Inflammatory macrophage (primary cell): ENCODE data around the gene EXOSC6.
"Not testable (repeated sequence)": the region's sequence is repeated elsewhere in the genome, so short reads cannot be mapped to it uniquely, and the experiment has no call there.

Source experiments
- DNase-seq, 2 donors: peaks; one replicate each; pipeline ENCODE4 v3.0.0-alpha.2; 2020 to 2022

The EXOSC6 gene

DNA sequence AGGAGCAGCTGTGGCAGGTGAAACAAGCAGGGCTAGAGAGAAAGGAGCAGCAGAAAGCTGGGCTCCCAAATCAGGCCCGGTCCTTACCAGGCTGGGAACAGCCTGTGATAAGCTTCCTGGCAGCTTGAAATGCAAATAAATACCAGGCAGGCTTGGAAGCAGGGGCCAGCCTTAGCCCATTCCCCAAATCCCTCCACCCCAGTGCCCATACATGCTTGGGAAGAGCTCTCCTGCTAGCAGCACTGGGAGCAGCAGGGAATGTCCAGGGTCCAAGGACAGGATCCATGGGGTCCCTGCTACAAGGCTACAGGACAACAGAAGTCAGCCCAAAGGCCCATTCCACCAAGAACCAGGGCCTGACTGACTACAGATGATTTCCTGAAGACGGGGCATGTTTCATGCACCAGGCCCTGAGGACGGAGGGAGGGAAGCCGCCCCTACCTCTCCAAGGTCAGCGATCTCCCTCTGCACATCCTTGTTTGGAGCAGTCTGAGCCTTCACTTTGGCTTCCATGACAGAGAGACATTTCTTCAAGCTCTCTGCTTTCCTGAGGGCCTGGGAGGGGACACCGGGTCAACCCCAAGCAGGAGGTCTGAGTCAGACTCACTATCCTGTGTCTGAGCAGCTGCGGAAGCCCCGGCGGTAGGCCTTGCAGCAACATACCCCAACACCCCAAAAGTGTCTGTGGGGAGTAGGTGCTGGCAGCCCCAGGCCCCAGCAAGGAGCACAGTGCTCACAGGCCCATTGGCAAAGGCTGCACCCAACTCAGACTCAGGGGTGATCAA, 2.6 kb upstream of the EXOSC6 start:
- DNase-seq, result no peak

DNA sequence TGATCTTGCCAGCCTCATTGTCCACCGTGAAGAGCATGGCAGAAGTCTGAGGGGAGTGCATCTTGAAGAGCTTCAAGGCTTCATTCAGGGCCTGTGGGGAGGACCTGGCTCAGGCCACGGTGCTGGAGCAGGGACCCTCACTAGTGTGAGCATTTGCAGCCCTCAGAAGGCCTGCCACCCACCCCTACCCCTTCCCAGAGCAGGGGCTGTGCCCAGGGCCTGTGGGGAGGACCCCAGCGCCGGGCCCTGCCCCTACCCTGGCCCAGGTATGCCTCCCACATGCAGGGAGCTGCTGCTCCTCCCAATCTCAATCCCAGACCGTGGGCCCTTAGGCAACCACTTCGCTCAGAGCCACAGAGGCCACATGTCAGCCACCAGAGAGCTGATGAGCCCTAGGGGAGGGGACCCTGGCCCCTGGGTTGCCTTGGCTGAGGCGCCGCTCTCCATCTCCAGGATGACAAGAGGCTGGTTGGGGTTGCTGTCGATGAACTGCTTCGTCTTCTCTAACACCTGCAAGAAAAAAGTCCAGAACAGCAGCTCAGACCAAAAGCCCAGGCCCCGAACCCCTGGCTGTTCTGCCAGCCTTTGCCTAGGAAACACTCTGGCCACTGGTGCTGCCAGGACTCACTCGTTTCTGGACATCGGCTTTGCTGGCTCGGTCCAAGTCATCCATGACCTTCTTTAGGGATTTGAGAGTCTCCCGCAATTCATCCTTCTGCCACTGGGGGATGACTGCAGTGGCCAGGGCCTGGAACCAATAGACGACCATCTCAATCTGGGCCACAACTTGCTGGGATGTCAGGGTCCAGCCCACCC, 1.8 kb upstream of the EXOSC6 start:
- peak; percentile 28 to 52 for DNase-seq

DNA sequence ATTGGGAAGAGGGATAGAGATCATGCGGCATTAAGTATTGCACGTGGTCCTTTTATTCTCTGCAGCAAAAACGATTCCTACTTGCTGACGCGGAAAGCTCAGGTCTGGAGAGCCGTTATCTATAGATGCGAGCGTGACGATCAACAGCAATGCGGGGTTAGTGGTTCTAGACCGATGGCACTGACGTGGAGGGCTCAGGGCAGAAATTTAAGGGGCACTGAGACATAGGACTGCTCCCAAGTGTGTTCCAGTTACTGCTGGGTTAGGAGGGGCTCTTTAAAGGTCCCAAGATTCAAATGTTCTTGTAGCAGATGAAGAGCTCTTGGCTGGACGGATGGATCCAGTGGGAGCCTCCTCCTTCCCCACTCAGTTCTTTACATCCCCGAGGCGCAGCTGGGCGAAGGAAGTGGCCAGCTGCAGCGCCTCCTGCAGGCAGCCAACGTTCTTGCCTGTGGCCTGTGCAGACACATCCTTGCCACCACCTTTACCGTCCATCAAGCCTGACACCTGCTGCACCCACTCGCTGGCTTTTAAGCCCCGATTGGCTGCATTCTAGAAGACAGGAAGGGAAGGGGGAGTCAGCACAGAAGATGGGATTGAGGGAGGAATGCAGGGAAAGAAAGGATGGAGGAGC, 732 bp upstream of the EXOSC6 start:
- DNase-seq, result peak in 1 of 2 donors; percentile 15

DNA sequence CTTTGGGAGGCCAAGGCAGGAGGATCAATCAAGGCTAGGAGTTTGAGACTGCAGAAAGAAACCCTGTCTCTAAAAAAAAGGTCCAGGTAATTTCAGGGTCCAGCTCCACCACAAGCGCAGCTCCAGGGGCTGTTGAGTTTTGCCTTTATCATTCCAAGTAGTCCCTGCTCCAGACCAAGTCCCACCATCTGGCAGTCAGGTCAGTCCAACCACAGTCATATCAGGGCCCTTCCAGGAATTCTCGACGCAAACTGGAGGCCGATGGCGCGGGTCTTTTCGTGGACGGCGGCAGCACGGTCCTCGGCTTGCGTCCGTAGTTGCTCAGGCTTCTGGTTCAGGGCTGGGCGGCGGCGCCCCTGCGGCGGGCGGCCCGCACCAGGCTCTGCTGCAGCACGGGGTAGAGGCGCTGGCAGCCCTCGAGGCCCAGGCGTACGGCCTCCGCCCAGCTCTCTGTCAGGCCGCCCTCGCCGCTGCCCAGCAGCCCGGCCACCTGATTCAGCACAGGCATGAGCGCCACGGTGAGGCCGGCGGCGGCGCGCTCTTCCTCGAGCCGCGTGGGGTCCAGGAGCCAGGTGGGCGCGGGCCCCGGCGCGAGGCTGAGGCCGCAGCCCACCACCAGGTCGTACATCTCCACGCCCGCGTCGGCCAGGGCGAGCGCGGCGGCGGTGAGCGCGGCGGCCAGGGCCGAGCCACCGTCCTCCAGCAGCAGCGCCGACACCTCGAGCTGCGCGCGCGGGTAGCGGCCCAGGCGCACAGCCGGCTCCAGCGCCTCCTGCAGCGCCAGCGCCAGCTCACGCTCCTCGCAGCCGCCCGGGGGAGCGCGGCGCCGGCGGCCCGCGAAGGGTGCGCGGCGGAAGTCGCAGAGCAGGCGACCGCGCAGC, 752 bp downstream of the EXOSC6 start:
- DNase-seq, result peak; percentile 14 to 53

DNA sequence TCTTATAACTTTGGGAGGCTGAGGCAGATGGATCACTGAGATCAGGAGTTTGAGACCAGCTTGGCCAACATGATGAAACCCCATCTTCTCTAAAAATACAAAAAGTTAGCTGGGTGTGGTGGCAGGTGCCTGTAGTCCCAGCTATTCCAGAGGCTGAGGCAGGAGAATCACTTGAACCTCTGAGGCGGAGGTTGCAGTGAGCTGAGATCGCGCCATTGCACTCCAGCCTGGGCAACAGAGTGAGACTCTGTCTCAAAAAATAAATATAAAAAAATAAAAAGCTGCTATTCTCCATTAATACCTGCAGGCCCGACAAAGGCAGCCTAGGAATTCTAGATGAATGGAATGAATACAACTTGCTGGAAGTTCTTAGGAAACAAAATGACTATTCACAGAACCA, 2.0 kb downstream of the EXOSC6 start:
- DNase-seq, result not testable (repeated sequence)

DNA sequence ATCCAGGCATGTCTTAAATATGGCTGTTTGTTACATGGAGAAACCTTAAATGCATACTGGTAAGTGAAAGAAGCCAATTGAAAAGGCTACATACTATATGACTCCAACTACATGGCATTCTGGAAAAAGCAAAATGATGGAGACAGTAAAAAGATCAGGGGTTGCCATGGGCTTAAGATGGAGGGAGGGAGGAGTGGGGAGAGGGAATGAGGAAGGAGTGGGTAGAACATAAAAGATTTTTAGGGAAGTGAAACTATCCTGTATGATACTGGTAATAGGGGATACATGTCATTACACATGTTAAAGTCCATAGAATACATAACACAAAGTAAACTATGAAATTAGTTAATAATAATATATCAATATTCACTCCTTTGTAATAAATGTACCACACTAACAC, 13.0 kb downstream of the EXOSC6 start:
- DNase-seq, result peak; percentile 27 to 31

DNA sequence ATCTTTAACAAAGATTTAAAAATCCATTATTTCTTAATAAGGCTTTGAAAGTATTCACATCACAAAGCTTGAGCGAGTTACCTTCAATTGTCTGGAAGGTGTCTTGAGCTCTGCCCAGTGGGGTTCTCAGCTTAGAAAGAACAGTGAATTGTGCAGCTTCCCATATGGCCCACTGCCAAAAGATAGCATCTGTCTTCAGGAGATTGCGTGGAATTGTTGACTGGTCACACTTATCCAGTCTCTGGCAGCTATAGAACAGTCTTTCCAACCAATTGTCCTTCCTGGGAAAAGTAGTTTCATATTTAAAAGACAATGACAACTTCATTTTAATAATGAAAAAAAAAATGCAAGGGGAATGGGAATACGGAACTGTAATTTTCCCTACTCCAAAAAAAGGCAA, 19.9 kb downstream of the EXOSC6 start:
- not testable (repeated sequence) for DNase-seq

DNA sequence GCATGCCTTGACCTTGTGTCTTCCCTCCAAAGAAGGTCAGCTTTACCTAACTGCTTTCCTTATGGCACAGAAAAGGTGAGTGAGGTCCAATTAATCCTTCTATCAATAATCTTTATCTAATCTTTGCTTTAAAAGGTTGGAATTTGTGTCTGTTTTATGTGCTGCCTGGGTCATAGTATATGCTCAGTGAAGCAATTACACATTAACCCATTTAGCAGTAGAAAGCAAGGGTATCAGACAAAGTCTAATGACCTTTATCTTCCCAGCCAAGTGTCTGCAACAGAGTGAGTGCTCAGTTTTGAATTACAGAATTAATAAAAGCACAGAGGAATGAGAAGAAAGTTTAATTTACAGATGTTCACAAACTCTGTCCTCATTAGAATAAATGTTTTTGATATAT, 25.7 kb downstream of the EXOSC6 start:
- not testable (repeated sequence) for DNase-seq

DNA sequence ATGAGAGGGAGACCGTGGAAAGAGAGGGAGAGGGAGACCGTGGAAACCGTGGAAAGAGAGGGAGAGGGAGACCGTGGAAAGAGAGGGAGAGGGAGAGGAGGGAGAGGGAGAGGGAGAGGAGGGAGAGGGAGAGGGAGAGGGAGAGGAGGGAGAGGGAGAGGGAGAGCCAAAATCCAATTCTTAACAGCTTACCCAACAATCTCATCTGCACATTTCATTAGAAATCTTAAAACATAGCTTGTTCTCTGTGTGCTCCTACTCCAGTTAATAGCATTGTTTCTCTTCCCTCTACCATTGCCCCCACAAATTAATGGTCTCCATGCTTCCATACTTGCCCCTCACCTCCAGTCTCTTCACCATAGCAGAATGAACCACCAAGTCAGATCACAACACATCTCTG, 26.3 kb downstream of the EXOSC6 start:
- not testable (repeated sequence) for DNase-seq

DNA sequence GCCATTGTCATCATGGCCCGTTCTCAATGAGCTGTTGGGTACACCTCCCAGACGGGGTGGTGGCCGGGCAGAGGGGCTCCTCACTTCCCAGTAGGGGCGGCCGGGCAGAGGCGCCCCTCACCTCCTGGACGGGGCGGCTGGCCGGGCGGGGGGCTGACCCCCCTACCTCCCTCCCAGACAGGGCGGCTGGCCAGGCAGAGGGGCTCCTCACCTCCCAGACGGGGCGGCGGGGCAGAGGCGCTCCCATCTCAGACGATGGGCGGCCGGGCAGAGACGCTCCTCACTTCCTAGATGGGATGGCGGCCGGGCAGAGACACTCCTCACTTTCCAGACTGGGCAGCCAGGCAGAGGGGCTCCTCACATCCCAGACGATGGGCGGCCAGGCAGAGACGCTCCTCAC, 27.1 kb downstream of the EXOSC6 start:
- DNase-seq, result not testable (repeated sequence)

DNA sequence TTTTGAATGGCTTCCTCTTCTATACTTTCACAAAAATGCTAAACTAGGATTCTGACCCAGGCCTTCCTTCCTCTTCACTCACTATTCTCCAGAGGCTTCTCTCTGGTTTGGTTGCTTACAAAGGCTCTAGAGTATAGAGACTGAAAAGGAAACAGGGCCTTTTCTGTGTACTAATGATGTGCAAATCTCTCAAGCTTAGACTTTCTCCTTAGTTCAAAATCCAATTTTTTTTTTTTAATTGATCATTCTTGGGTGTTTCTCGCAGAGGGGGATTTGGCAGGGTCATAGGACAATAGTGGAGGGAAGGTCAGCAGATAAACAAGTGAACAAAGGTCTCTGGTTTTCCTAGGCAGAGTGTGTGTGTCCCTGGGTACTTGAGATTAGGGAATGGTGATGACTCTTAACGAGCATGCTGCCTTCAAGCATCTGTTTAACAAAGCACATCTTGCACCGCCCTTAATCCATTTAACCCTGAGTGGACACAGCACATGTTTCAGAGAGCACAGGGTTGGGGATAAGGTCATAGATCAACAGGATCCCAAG, 27.7 kb downstream of the EXOSC6 start:
- not testable (repeated sequence) for DNase-seq

DNA sequence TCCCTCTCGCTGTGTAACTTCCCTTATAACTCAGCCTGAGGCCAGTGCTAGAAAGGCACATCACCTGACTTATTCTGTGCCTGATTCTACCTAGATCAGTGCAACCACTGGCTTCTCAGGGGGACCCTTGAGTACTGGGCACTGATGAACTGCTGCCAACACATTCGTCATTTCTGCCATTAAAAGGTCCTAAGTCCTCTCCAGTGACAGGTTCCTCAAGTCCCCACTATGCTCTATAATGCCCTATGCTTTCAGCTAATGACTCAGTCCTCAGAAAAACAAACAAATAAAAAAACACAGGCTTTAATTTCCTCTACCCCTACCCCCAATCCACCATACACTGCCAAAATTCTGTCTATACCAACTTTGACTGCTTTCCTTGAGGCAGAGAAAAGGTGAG, 28.5 kb downstream of the EXOSC6 start:
- not testable (repeated sequence) for DNase-seq

DNA sequence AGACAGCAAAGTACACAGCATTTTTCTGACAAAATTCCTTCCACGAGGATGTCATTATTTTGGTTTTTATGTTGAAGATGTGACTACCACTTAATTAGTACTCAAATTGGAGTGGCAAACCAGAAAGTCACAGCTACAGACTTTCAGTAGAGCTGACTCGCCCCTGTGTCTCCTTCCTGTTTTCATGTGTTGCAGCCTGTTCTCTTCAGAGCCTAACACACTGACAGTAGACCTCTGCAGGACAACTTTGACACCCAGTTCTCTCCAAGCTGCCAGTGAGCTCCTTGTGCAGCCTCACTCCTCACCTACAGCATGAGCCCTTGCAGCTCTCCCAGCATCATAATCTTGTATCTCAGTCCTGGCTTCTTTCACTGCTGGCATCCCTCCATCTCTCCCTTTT, 29.2 kb downstream of the EXOSC6 start:
- not testable (repeated sequence) for DNase-seq

DNA sequence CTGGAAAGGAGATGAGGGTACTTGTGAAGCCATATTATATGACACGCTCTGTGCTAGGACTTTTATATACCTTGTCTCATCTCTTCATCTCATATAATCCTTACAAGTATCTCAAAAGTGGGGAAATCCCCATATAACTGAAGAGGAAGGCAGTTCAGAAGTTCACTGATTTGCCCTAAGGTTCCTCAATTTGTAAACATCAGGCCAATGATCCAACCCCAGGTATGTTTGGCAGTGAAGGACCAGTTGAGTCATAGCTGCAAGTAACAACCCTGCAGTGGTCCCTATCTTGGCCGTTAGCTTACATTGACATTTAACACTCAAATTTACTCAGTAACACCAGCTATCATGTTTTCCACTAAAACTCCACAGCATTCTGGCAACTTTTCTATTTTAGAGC, 33.2 kb downstream of the EXOSC6 start:
- not testable (repeated sequence) for DNase-seq

DNA sequence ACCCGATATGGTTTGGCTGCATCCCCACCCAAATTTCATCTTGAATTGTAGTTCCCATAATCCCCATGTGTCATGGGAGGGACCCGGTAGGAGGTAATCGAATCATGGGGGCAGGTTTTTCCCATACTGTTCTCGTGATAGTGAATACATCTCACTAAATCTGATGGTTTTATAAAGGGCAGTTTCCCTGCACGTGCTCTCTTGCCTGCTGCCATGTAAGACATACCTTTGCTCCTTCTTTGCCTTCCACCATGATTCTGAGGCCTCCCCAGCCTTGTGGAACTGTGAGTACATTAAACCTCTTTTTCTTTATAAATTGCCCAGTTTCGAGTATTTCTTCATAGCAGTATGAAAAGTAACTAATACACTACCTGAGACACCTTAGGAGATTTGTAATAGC, 45.4 kb downstream of the EXOSC6 start:
- not testable (repeated sequence) for DNase-seq

DNA sequence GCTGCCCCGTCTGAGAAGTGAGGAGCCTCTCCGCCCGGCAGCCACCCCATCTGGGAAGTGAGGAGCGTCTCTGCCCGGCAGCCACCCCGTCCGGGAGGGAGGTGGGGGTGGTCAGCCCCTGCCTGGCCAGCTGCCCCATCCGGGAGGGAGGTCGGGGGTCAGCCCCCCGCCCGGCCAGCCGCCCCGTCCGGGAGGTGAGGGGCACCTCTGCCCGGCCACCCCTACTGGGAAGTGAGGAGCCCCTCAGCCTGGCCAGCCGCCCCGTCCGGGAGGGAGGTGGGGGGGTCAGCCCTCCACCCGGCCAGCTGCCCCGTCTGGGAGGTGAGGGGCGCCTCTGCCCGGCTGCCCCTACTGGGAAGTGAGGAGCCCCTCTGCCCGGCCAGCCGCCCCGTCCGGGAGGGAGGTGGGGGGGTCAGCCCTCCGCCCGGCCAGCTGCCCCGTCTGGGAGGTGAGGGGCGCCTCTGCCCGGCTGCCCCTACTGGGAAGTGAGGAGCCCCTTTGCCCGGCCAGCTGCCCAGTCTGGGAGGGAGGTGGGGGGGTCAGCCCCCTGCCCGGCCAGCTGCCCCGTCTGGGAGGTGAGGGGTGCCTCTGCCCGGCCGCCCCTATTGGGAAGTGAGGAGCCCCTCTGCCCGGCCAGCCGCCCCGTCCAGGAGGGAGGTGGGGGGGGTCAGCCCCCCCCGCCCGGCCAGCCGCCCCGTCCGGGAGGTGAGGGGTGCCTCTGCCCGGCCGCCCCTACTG, 46.9 kb downstream of the EXOSC6 start:
- DNase-seq, result not testable (repeated sequence)

DNA sequence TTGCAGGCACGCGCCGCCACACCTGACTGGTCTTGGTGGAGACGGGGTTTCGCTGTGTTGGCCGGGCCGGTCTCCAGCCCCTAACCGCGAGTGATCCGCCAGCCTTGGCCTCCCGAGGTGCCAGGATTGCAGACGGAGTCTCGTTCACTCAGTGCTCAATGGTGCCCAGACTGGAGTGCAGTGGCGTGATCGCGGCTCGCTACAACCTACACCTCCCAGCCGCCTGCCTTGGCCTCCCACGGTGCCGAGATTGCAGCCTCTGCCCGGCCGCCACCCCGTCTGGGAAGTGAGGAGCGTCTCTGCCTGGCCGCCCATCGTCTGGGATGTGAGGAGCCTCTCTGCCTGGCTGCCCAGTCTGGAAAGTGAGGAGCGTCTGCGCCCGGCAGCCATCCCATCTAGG, 47.7 kb downstream of the EXOSC6 start:
- not testable (repeated sequence) for DNase-seq

DNA sequence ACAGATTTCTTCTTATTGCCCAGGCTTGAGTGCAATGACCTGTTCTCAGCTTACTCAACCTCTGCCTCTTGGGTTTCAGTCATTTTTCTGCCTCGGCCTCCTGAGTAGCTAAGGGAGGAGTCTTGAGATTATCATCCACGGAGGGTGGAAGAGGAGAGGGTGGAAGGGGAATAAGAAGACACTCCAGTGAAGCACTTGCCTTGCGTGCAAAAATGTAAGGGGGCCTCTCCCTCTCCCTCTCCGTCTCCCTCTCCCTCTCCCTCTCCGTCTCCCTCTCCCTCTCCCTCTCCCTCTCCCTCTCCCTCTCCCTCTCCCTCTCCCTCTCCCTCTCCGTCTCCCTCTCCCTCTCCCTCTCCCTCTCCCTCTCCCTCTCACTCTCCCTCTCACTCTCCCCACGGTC, 48.2 kb downstream of the EXOSC6 start:
- DNase-seq, result not testable (repeated sequence)

DNA sequence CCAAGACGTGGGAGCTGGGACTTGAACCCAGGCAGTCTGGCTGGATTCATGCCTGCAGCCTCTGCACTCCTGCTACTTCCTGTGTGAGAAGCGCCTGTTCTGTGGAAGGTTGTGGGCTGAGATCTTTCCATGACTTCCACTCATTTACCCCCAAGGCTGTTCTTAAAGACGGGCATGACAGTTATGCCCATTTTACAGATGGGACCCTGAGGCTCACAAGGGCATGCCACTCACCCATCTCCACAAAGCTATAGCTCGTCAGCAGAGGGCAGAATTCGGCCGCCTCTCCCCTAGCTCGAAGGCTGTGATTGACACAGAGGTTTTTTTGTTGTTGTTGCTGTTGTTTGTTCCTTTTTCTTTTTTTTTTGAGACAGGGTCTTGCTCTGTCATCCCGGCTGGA, 51.7 kb downstream of the EXOSC6 start:
- not testable (repeated sequence) for DNase-seq

DNA sequence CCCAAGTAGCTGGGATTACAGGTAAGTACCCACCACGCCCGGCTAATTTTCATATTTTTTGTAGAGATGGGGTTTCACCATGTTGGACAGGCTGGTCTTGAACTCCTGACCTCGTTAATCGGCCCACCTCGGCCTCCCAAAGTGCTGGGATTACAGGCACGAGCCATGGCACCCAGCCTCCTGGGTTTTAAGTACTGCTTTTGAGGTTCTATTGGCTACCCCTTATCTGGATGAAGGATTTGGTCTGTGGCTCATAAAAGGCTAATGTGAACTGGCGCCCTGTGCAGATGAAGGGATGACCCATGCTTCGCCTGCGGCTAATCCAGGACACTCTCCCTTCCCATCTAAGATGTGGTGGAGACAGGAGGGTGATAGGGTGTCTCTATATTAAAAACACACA, 52.6 kb downstream of the EXOSC6 start:
- DNase-seq, result not testable (repeated sequence)

DNA sequence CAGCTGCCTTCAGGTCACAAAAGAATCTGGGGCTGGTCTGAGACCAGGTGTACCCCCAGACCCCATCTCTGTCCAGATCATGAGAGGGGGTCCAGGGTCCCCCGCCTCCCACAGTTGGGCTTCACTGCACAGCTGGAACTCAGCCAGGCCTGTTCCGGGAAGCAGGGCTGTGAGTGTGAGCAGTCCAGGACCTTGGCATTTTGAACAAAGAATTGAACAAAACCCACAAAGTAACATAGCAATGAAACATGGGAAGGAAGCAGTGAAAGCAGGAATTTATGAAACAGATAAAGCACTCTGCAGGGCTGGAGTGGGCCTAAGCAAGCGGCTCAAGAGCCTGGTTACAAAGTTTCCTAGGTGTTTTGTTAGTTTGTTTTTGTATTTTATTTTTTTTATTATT, 53.1 kb downstream of the EXOSC6 start:
- DNase-seq, result not testable (repeated sequence)
